Hematopoietic multipotent progenitor cell treated with erythropoietin and hydrocortisone succinate and interleukin-3 and kit ligand, for 17 days (in vitro differentiated cells): ENCODE data around the gene ANKMY1.
A peak's percentile ranks its signal among the peaks of the same experiment; 100 is the strongest.

Source experiments
- DNase-seq: peaks from one replicate; pipeline ENCODE4 v3.0.0-alpha.2; 2015; ENCODE audit warnings: low spot score

Gene ANKMY1

GRCh38 chr2:240557808-240558207 is at the start of gene ANKMY1:
ANKMY1 (minus strand) TSS chr2:240557988; CDS start chr2:240557335, 653 bp downstream.
- peak; percentile 79 for DNase-seq

GRCh38 chr2:240605867-240606743 is 48.3 kb upstream of the ANKMY1 start:
- DNase-seq = no peak

GRCh38 chr2:240604939-240605716 is 47.3 kb upstream of the ANKMY1 start:
- DNase-seq = no peak

GRCh38 chr2:240604291-240604938 is 46.6 kb upstream of the ANKMY1 start:
- DNase-seq = peak; percentile 19

GRCh38 chr2:240603846-240604245 is 46.1 kb upstream of the ANKMY1 start:
- no peak for DNase-seq

- no peak for DNase-seq
These were observed 45.5 kb upstream of the ANKMY1 start for GRCh38 chr2:240603081-240603835.

GRCh38 chr2:240602266-240603050 is 44.7 kb upstream of the ANKMY1 start:
- DNase-seq = no peak

- DNase-seq = no peak
These were observed 44.0 kb upstream of the ANKMY1 start for GRCh38 chr2:240601831-240602160.

GRCh38 chr2:240601061-240601830 is 43.5 kb upstream of the ANKMY1 start:
- DNase-seq = no peak

- no peak for DNase-seq
These were observed 42.7 kb upstream of the ANKMY1 start for GRCh38 chr2:240600451-240600961.

GRCh38 chr2:240599141-240599583 is 41.4 kb upstream of the ANKMY1 start:
- no peak for DNase-seq

GRCh38 chr2:240598311-240598911 is 40.6 kb upstream of the ANKMY1 start:
- no peak for DNase-seq

GRCh38 chr2:240597419-240598181 is 39.8 kb upstream of the ANKMY1 start:
- no peak for DNase-seq

- DNase-seq = no peak
These were observed 39.2 kb upstream of the ANKMY1 start for GRCh38 chr2:240597054-240597418.

GRCh38 chr2:240596491-240596931 is 38.7 kb upstream of the ANKMY1 start:
- no peak for DNase-seq

GRCh38 chr2:240596080-240596460 is 38.3 kb upstream of the ANKMY1 start:
- DNase-seq = no peak

GRCh38 chr2:240595381-240596079 is 37.7 kb upstream of the ANKMY1 start:
- DNase-seq = no peak
